Measurements from ENCODE around the gene NRARP.

NRARP gene

DNA sequence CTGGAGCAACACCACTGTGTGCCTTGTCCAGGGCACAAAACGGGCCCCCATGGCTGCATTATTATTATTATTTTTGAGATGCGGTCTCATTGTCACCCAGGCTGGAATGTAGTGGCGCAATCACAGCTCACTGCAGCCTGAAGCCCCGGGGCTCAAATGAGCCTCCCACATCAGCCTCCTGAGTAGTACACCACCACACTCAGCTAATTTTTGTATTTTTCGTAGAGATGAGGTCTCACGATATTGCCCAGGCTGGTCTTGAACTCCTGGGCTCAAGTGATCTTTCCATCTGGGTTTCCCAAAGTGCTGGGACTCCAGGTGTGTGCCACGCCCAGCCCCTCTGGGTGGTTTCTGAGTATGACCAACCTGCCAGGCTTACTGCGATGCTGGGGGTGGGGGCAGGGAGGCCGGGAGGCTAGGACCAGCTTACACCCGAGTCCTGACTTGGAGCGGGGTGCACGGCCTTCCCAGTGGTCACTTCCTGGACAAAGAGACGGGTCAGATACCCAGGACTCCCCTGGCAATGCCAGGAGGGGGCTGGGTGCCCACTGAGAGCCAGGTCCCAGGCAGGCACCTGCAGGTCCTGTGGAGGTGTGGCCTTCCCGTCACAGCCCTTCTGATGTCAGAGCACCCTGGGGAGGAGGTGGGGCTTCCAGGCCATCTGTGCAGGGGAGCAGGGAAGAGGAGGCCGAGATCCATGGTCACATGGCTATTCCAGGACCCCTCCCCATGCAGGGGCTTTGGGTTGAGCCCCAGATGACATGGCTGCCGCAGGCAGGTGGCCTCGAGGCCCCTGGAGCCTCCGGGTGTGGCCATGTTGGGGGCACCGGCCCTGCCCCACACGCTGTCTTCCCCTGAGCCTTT is 8.3 kb upstream of the NRARP start:
- peak; percentile 46 for DNase-seq

DNA sequence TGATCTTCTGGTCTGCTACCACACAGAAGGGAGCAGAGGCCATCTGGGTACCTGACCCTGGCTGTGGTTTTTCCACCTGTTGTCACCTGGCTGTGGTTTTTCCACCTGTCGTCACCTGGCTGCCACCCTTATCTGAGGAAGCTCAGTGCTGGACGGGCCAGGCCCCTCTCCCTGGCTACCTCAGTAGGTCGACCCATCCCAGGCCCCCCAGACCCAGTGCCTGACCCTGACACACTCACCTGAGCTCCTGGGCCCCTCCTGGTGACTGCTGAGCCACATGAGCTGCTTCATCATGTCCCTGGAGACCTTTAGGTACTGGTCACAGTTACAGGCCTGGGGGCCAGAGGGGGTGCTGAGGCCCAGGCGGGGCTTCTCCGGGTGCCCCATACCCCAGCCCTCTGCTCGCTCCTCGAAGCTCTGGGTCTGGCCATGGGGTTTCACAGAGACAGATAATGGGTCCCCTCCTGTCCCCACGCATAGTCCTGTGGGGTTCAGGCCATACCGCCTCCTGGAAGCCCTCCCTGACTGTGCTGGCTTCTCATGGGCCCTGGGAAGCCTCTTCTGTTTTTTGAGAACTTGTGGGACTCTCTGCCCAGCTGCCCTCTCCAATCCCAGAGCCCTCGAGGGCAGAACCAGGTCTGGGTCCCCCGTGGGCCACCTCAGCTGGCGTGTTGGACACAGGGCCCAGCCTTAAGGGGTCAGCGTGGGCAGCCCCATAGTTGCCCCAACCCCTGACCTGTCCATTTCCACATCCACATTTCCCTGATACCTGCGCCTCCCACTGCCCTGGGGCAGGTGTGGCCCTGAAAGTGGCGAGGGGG is 7.5 kb upstream of the NRARP start:
- no peak for DNase-seq

GRCh38 chr9:137308057-137308619 is 6.1 kb upstream of the NRARP start:
- DNase-seq, result no peak

GRCh38 chr9:137307255-137308056 is 5.4 kb upstream of the NRARP start:
- DNase-seq, result peak; percentile 19

DNA sequence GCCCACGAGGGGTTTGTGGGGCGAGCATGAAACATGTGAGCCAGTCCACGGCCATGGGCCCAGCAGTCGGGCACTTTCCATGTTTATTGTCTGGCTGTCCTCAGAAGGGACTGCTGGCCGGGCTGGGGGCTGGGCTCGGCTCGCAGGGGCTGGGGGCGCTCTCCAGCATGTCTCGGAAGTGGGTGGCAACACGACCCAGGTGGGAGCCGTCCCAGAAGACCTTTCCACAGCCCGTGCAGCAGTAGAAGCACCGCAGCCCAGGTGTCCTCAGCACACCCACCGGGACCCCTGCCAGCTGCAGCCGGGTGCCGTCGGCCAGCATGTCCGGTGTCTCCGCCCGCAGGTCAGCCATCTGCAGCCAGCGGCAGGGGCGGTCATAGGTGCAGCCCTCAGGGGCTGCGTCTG is 4.8 kb upstream of the NRARP start:
- DNase-seq, result no peak

DNA sequence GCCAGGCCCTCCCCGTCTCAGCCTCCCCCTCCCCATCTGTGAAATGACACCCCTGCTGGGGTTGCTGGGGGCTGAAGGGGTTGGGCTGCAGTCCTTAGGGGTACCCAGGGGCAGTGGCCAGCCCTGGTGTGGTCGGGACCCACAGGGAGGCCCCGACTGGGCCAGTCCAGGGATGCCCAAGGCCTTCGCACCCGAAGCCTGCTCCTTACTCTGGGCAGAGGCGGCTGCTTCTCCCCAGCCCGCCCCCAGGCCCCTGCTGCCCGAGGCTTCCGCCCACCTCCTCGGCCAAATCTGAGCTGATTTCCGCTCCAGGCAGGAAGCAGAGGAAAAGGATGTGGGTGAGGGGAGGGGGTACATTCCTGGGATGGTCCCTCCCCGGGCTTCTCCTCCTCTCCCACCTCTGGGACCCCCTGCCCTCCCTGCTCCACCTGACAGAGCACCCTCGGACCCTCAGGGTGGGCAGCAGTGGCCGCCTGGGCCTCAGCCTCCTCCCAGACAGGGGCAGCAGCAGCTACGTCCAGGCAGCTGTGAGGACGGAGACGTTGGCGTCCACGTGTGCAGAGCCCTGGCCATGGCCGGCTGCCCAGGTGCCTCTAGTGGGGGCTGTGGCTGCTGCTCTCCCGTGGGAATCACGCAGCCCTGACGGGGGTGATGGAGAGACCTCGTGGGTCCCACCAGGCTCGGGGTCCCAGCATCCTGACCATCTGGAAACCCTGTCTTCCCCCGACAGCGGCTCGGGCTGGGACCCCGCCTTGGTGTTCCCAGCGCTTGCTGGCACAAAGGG is 4.2 kb upstream of the NRARP start:
- no peak for DNase-seq

- DNase-seq, result no peak
These were observed 3.7 kb upstream of the NRARP start for GRCh38 chr9:137305798-137306065.

- DNase-seq, result peak; percentile 55
These were observed 3.2 kb upstream of the NRARP start for GRCh38 chr9:137305060-137305797.

GRCh38 chr9:137304383-137305059 is 2.5 kb upstream of the NRARP start:
- DNase-seq, result no peak

- no peak for DNase-seq
These were observed 1.9 kb upstream of the NRARP start for GRCh38 chr9:137303893-137304382.

DNA sequence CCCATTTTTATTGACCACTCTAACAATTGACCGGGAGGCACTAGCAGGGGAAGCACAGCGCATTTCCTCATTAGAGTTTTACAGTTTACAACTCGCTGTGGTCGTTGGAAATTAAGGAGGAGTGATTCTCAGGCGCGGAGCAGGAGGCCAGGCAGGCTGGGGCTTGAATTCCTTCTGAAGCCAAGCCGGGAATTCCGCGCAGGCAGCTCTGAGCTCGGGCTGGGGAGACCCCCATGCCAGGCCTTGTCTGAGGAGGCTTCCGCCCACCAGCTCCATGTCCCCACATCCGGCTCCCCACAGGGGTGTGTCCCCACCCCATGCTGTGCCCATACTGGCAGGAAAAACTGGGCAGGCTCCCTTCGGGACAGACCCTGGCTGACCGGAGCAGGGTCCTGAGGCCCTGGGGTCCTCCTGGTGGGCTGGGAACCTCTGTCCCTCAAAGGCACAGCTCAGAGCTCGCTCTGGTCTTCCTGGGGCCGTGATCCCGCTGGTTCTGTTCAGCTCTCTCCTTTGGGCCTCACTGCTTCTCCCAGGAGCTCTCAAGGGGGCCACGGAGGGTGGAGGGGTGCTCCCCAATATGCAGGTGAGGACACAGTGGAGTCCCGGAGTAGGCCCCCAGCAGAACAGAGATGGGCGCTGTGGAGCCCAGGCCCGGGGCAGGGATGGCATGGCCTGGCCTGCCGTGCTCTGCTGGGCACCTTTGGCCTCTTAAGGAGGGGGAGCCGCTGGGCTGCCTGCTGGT is 1.3 kb upstream of the NRARP start:
- no peak for DNase-seq

- no peak for DNase-seq
These were observed 529 bp upstream of the NRARP start for GRCh38 chr9:137302449-137303150.

DNA sequence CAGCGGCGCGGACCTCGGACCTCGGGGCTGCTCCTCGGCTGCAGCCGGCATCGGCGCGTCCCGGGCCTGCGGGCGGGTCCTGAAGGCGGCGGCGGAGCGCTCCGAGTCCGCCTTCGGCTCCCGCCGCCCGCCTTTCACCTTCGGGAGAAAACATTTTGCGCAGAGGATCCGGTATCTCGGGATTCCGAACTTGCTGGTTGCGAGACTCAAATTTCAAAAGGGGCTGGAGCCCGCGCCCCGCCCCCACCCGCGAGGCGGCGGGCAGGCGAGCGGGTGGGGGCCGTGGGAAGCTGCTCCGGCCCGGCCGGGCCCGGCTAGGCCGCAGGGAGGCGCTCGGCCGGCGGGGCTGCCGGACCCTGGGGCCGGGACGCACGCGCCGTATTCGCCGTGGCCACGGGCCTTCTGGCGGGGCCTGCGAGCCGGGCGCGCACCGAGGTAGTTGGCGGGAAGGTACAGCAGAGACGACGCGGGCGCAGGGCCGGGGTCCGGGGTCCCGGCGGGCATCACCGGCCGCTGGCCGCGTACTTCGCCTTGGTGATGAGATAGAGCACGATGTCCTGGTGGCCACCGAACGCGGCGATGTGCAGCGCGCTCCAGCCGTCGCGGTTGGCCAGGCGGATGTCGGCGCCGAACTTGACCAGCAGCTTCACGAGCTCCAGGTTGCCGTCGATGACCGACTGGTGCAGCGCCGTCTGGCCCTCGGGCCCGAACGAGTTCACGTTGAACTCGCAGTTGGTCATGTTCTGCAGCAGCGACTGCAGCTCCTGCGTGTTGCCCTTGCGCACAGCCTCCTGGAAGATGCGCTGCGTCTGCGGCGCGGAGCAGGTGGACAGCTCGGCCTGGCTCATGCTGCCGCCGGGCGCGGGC is 757 bp downstream of the NRARP start:
- DNase-seq, result no peak

DNA sequence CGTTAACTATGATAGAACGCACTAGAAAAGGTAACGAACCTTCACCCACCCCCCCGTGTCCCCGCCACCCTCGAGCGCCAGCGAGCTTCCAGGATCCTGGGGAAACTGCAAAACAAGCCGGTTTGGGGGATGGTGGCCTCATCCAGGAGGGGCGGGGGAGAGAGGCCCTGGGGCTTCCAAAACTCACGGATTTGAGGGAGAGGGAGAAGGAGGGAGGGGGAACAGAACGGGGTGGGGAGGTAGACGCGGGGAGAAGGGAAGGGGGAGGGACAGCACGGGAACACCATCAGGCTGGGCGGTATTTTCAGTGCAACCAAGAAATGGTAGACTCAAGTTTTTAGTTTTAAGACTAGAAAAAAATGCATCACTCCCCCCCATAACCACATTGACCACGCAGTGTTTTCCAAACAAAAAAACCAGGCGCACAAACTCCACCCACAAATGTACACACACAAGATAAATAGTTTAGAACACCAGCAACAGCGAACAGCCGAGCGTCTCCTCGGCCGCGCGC is 1.4 kb downstream of the NRARP start:
- DNase-seq, result no peak

- no peak for DNase-seq
These were observed 2.1 kb downstream of the NRARP start for GRCh38 chr9:137299938-137300337.

DNA sequence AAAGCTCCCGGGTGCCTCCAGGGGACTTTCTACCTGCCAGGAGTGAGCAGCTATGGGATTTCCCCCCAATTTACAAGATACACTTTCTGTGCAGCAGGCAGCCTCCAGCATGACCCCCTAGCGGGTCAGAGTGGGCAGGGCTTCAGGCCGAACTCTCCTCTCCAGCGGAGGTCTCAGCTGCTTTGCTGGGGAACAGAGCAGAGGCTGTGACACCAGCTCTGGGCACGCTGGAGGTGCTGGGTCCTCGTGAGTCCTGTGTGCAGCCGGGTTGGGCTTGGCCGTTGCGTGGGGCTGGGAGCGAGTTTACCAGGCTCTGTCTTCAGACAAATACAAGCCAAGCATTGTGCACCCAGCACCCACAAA is 2.9 kb downstream of the NRARP start:
- DNase-seq, result no peak

- DNase-seq, result no peak
These were observed 3.5 kb downstream of the NRARP start for GRCh38 chr9:137298401-137299202.
